ENCODE data around the gene CAMK1D.

CAMK1D gene

GRCh38 chr10:12563489-12563888, 214.1 kb downstream of the CAMK1D start:
- no peak overlapping the region for H2AFZ ChIP-seq (ENCODE audit: low read length)

GRCh38 chr10:12564173-12564572, 214.8 kb downstream of the CAMK1D start:
- Histone ChIP-seq H3K79me2 (ENCODE audit: insufficient read depth, low read length) (no peaks in the 10 kb centered on the region), H3K4me1 (ENCODE audit: insufficient read depth, low read length, severe bottlenecking) (no peaks in the 10 kb centered on the region), H3K27ac (ENCODE audit: low read depth, low read length, poor library complexity, severe bottlenecking) (no peak overlapping the region), H3K4me2 (ENCODE audit: low read length) (no peak overlapping the region), H3K36me3 (ENCODE audit: insufficient read depth, low read length) (no peaks in the 10 kb centered on the region), H2AFZ (ENCODE audit: low read length) (no peak overlapping the region), H3K27me3 (ENCODE audit: insufficient read depth, low read length) (no peaks in the 10 kb centered on the region), H3K9me3 (ENCODE audit: low read length) (no peaks in the 10 kb centered on the region), H3F3A (ENCODE audit: insufficient read depth, low read length) (no peaks in the 10 kb centered on the region), H4K20me1 (ENCODE audit: insufficient read depth, low read length) (no peaks in the 10 kb centered on the region), H3K9me2 (ENCODE audit: low read depth, low read length) (no peaks in the 10 kb centered on the region), H3K9ac (ENCODE audit: low read length) (no peak overlapping the region), H3K4me3 (ENCODE audit: low read depth, low read length, poor library complexity, severe bottlenecking) (no peak overlapping the region)
- TF ChIP-seq CTCF (IDR thresholded peaks at IDR 0.05; ENCODE audit: low read length) (no peak), EZH2 (IDR thresholded peaks at IDR 0.05; ENCODE audit: borderline replicate concordance, low read length) (no peak)

More at GRCh38 chr10:12563489-12563888, 214.1 kb downstream of the CAMK1D start:
- Histone ChIP-seq H3K79me2 (ENCODE audit: insufficient read depth, low read length) (no peaks in the 10 kb centered on the region), H3K4me3 (ENCODE audit: low read depth, low read length, poor library complexity, severe bottlenecking) (no peak overlapping the region), H4K20me1 (ENCODE audit: insufficient read depth, low read length) (no peaks in the 10 kb centered on the region), H3F3A (ENCODE audit: insufficient read depth, low read length) (no peaks in the 10 kb centered on the region), H3K9me3 (ENCODE audit: low read length) (no peaks in the 10 kb centered on the region), H3K9ac (ENCODE audit: low read length) (no peak overlapping the region), H3K27me3 (ENCODE audit: insufficient read depth, low read length) (no peaks in the 10 kb centered on the region), H3K9me2 (ENCODE audit: low read depth, low read length) (no peaks in the 10 kb centered on the region), H3K4me2 (ENCODE audit: low read length) (no peak overlapping the region), H3K4me1 (ENCODE audit: insufficient read depth, low read length, severe bottlenecking) (no peaks in the 10 kb centered on the region), H3K36me3 (ENCODE audit: insufficient read depth, low read length) (no peaks in the 10 kb centered on the region), H3K27ac (ENCODE audit: low read depth, low read length, poor library complexity, severe bottlenecking) (no peak overlapping the region)
- TF ChIP-seq CTCF (IDR thresholded peaks at IDR 0.05; ENCODE audit: low read length) (no peak), EZH2 (IDR thresholded peaks at IDR 0.05; ENCODE audit: borderline replicate concordance, low read length) (no peak)

- Histone ChIP-seq H3K4me1 (ENCODE audit: insufficient read depth, low read length, severe bottlenecking) (no peaks in the 10 kb centered on the region), H3K79me2 (ENCODE audit: insufficient read depth, low read length) (no peaks in the 10 kb centered on the region), H3K27ac (ENCODE audit: low read depth, low read length, poor library complexity, severe bottlenecking) (no peak overlapping the region), H3K9me3 (ENCODE audit: low read length) (no peaks in the 10 kb centered on the region), H3K4me3 (ENCODE audit: low read depth, low read length, poor library complexity, severe bottlenecking) (no peak overlapping the region), H3K9me2 (ENCODE audit: low read depth, low read length) (no peaks in the 10 kb centered on the region), H2AFZ (ENCODE audit: low read length) (no peak overlapping the region), H3K9ac (ENCODE audit: low read length) (no peak overlapping the region), H3K4me2 (ENCODE audit: low read length) (no peak overlapping the region), H3K36me3 (ENCODE audit: insufficient read depth, low read length) (no peaks in the 10 kb centered on the region), H3F3A (ENCODE audit: insufficient read depth, low read length) (no peaks in the 10 kb centered on the region), H4K20me1 (ENCODE audit: insufficient read depth, low read length) (no peaks in the 10 kb centered on the region), H3K27me3 (ENCODE audit: insufficient read depth, low read length) (no peaks in the 10 kb centered on the region)
- no peak for TF ChIP-seq CTCF (IDR thresholded peaks at IDR 0.05; ENCODE audit: low read length)
- no peak for TF ChIP-seq EZH2 (IDR thresholded peaks at IDR 0.05; ENCODE audit: borderline replicate concordance, low read length)
Measured at GRCh38 chr10:12566161-12567115, 217.1 kb downstream of the CAMK1D start.
